Trophoblast cell (in vitro differentiated cells and primary cell): ENCODE results near the gene PRKAR1B.

Source experiments
- DNase-seq, 2 donors: peaks; one replicate each; pipeline ENCODE4 v3.0.0-alpha.2; 2016
- H2AFZ ChIP-seq: 2 replicates; pipeline ENCODE4 v1.6.1; 2013; ENCODE audit warnings: low read length, moderate library complexity, mild to moderate bottlenecking; ENCODE audit not compliant: insufficient read depth, poor library complexity
- H2AK5ac ChIP-seq: 2 replicates; pipeline ENCODE4 v1.6.1; 2013; ENCODE audit warnings: mild to moderate bottlenecking, low read length
- H2BK120ac ChIP-seq: 2 replicates; pipeline ENCODE4 v1.6.1; 2013; ENCODE audit warnings: low read length, mild to moderate bottlenecking, moderate library complexity; ENCODE audit not compliant: insufficient read depth, poor library complexity
- H2BK12ac ChIP-seq: 2 replicates; pipeline ENCODE4 v1.6.1; 2013; ENCODE audit warnings: mild to moderate bottlenecking, low read length, moderate library complexity
- H2BK5ac ChIP-seq: 2 replicates; pipeline ENCODE4 v1.6.1; 2013; ENCODE audit warnings: low read length, low read depth, moderate library complexity, mild to moderate bottlenecking; ENCODE audit not compliant: poor library complexity
- H3K14ac ChIP-seq: 2 replicates; pipeline ENCODE4 v1.6.1; 2013; ENCODE audit warnings: mild to moderate bottlenecking, low read length
- H3K18ac ChIP-seq: 2 replicates; pipeline ENCODE4 v1.6.1; 2013; ENCODE audit warnings: mild to moderate bottlenecking, low read length
- H3K23ac ChIP-seq: 2 replicates; pipeline ENCODE4 v1.6.1; 2013; ENCODE audit warnings: low read length
- H3K27ac ChIP-seq: 2 replicates; pipeline ENCODE4 v1.5.1; 2013; ENCODE audit warnings: low read depth, mild to moderate bottlenecking, inconsistent platforms, low read length, moderate library complexity
- H3K27me3 ChIP-seq: 2 replicates; pipeline ENCODE4 v1.6.1; 2013; ENCODE audit warnings: inconsistent platforms, mild to moderate bottlenecking, low read length, moderate library complexity; ENCODE audit not compliant: insufficient read depth
- H3K36me3 ChIP-seq, 2 experiments: 1 replicate in 1 of 2; 2 replicates in 1 of 2; pipeline ENCODE4 v1.6.1; 2013; ENCODE audit warnings: low read length in 2 of 2, mild to moderate bottlenecking in 2 of 2, moderate library complexity in 1 of 2; ENCODE audit not compliant: insufficient read depth in 2 of 2, control insufficient read depth in 1 of 2
- H3K4ac ChIP-seq: 2 replicates; pipeline ENCODE4 v1.6.1; 2013; ENCODE audit warnings: low read depth, mild to moderate bottlenecking, low read length, moderate library complexity
- H3K4me1 ChIP-seq, 2 experiments: 1 replicate in 1 of 2; 2 replicates in 1 of 2; pipeline ENCODE4 v1.6.1; 2013; ENCODE audit warnings: low read length in 2 of 2, mild to moderate bottlenecking in 2 of 2, moderate library complexity in 1 of 2; ENCODE audit not compliant: insufficient read depth in 2 of 2, control insufficient read depth in 1 of 2
- H3K4me2 ChIP-seq: 2 replicates; pipeline ENCODE4 v1.6.1; 2013; ENCODE audit warnings: inconsistent platforms, mild to moderate bottlenecking, low read length, moderate library complexity
- H3K4me3 ChIP-seq: 2 replicates; pipeline ENCODE4 v1.5.1; 2013; ENCODE audit warnings: mild to moderate bottlenecking, low read depth, low read length, inconsistent platforms
- H3K79me1 ChIP-seq: one replicate; pipeline ENCODE4 v1.6.1; 2013; ENCODE audit warnings: low read length
- H3K79me2 ChIP-seq: 2 replicates; pipeline ENCODE4 v1.6.1; 2013; ENCODE audit warnings: low read length, mild to moderate bottlenecking; ENCODE audit not compliant: control insufficient read depth, insufficient read depth, poor library complexity
- H3K9ac ChIP-seq: 2 replicates; pipeline ENCODE4 v1.6.1; 2013; ENCODE audit warnings: mild to moderate bottlenecking, low read length
- H3K9me3 ChIP-seq: 2 replicates; pipeline ENCODE4 v1.6.1; 2013; ENCODE audit warnings: low read depth, mild to moderate bottlenecking, control low read depth, inconsistent platforms, low read length; ENCODE audit not compliant: insufficient read depth
- H4K12ac ChIP-seq: 2 replicates; pipeline ENCODE4 v1.6.1; 2013; ENCODE audit warnings: low read depth, mild to moderate bottlenecking, low read length, moderate library complexity
- H4K8ac ChIP-seq: 2 replicates; pipeline ENCODE4 v1.6.1; 2013; ENCODE audit warnings: low read depth, mild to moderate bottlenecking, low read length, moderate library complexity
- H4K91ac ChIP-seq: one replicate; pipeline ENCODE4 v1.6.1; 2013; ENCODE audit warnings: low read depth, mild to moderate bottlenecking, low read length, moderate library complexity
- WGBS: extraction: QIAGEN DNeasy Blood & Tissue Kit; methylation state at CpG from one replicate; pipeline ENCODE4 v1.1.7; 2013; ENCODE audit warnings: missing lambda C conversion rate; ENCODE audit not compliant: insufficient read length, insufficient coverage; ENCODE audit errors: extremely low coverage; 5-methylcytosine and 5-hydroxymethylcytosine counted together

The PRKAR1B gene

GRCh38 chr7:508461-509170 lies 218.5 kb downstream of the PRKAR1B start:
- Histone ChIP-seq H3K36me3 (peaks cover 11 to 14% of the 10 kb centered on the region in 2 experiments), H3K79me1 (peaks cover 7% of the 10 kb centered on the region), H2BK120ac (no peak overlapping the region), H2BK5ac (no peak overlapping the region), H3K4me1 (peaks cover 17 to 25% of the 10 kb centered on the region in 2 experiments), H3K23ac (no peak overlapping the region), H3K79me2 (no peaks in the 10 kb centered on the region), H3K4me3 (no peak overlapping the region), H2BK12ac (no peak overlapping the region), H3K18ac (no peak overlapping the region), H3K27me3 (no peaks in the 10 kb centered on the region), H3K9me3 (peaks cover 4% of the 10 kb centered on the region), H3K4me2 (no peak overlapping the region), H3K27ac (no peak overlapping the region), H4K8ac (no peak overlapping the region), H4K12ac (no peak overlapping the region), H2AK5ac (no peak overlapping the region), H3K4ac (no peak overlapping the region), H3K14ac (no peak overlapping the region), H2AFZ (no peak overlapping the region), H4K91ac (no peak overlapping the region), H3K9ac (no peak overlapping the region)
- no peak for DNase-seq
- no CpG with 5 or more reads among the region's 12 CpGs for WGBS

GRCh38 chr7:507623-508300 lies 219.3 kb downstream of the PRKAR1B start:
- Histone ChIP-seq H4K91ac (no peak overlapping the region), H3K27me3 (no peaks in the 10 kb centered on the region), H3K4me1 (peaks cover 21 to 29% of the 10 kb centered on the region in 2 experiments), H3K18ac (no peak overlapping the region), H3K4me3 (no peak overlapping the region), H3K79me2 (no peaks in the 10 kb centered on the region), H2AK5ac (no peak overlapping the region), H2BK120ac (no peak overlapping the region), H4K8ac (no peak overlapping the region), H3K36me3 (peaks cover 11 to 14% of the 10 kb centered on the region in 2 experiments), H3K14ac (no peak overlapping the region), H3K9me3 (peaks cover 4% of the 10 kb centered on the region), H2BK5ac (no peak overlapping the region), H3K4ac (no peak overlapping the region), H2BK12ac (no peak overlapping the region), H2AFZ (no peak overlapping the region), H3K4me2 (no peak overlapping the region), H4K12ac (no peak overlapping the region), H3K23ac (no peak overlapping the region), H3K79me1 (peaks cover 7% of the 10 kb centered on the region), H3K9ac (no peak overlapping the region), H3K27ac (no peak overlapping the region)
- DNase-seq, result no peak
- WGBS, result no CpG with 5 or more reads among the region's 17 CpGs

GRCh38 chr7:506921-507622 lies 220.0 kb downstream of the PRKAR1B start:
- Histone ChIP-seq H2BK12ac (no peak overlapping the region), H4K91ac (no peak overlapping the region), H3K9me3 (peaks cover 4% of the 10 kb centered on the region), H4K12ac (no peak overlapping the region), H3K23ac (no peak overlapping the region), H3K27me3 (no peaks in the 10 kb centered on the region), H2AK5ac (no peak overlapping the region), H3K4ac (no peak overlapping the region), H2BK120ac (no peak overlapping the region), H3K4me2 (no peak overlapping the region), H3K4me3 (no peak overlapping the region), H3K18ac (no peak overlapping the region), H3K9ac (no peak overlapping the region), H2AFZ (no peak overlapping the region), H3K27ac (no peak overlapping the region), H3K4me1 (peaks cover 17 to 25% of the 10 kb centered on the region in 2 experiments), H2BK5ac (no peak overlapping the region), H3K79me1 (peaks cover 7% of the 10 kb centered on the region), H4K8ac (no peak overlapping the region), H3K14ac (no peak overlapping the region), H3K79me2 (no peaks in the 10 kb centered on the region), H3K36me3 (peaks cover 12 to 14% of the 10 kb centered on the region in 2 experiments)
- DNase-seq, result no peak
- WGBS, result no CpG with 5 or more reads among the region's 15 CpGs

- H2BK12ac ChIP-seq, result no peak overlapping the region
- WGBS, result no CpG with 5 or more reads among the region's 11 CpGs
- no peak overlapping the region for H2BK5ac ChIP-seq
- H4K91ac ChIP-seq, result no peak overlapping the region
- H3K79me2 ChIP-seq, result no peaks in the 10 kb centered on the region
- H2AFZ ChIP-seq, result no peak overlapping the region
- DNase-seq, result no peak
- no peak overlapping the region for H2AK5ac ChIP-seq
- no peak overlapping the region for H3K23ac ChIP-seq
- H3K18ac ChIP-seq, result no peak overlapping the region
- no peaks in the 10 kb centered on the region for H3K27me3 ChIP-seq
- no peak overlapping the region for H3K4ac ChIP-seq
- no peak overlapping the region for H4K12ac ChIP-seq
- H3K9me3 ChIP-seq, result peaks cover 4% of the 10 kb centered on the region
- no peak overlapping the region for H2BK120ac ChIP-seq
- peaks cover 14 to 15% of the 10 kb centered on the region in 2 experiments for H3K36me3 ChIP-seq
- H3K4me3 ChIP-seq, result no peak overlapping the region
- H3K9ac ChIP-seq, result no peak overlapping the region
- peaks cover 7% of the 10 kb centered on the region for H3K79me1 ChIP-seq
- H3K27ac ChIP-seq, result no peak overlapping the region
- no peak overlapping the region for H4K8ac ChIP-seq
- H3K4me1 ChIP-seq, result peaks cover 15 to 19% of the 10 kb centered on the region in 2 experiments
- no peak overlapping the region for H3K4me2 ChIP-seq
- H3K14ac ChIP-seq, result no peak overlapping the region
Measured at GRCh38 chr7:506391-506831, 220.7 kb downstream of the PRKAR1B start.
